ENCODE measurements around the gene ASIP. TPM values are rescaled to one million over a fixed set of nuclear protein-coding genes. Genes with fewer than 3 reads are reported as not detected.

The ASIP gene
- total RNA-seq, 1 experiment from 2014 or later = not detected

DNA sequence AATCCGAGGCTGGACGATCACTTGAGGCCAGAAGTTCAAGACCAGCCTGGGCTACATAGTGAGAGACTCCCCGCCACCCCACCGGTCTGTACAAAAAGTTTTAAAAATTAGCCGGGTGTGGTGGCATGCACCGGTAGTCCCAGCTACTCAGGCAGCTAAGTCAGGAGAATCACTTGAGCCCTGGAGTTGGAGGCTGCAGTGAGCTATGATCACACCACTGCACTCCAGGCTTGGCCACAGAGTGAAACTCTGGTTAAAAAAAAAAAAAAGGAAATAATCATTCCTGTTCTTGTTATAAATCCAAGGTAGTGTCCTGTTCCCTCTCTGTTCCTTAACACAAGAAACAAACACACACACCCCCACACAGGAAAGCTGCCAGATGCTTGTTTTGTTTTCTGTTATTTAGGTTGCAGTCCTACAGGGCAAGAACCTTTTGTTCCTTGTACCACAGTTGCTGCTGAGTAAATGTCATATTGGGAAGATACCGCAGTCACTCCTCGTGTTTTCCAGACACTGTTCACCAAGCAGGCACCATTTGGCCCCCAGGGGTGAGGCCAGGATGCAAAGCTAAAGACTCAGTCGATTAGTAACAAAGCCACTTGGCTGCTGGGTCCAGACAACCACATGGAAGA is 28.9 kb downstream of the ASIP start:
- TF ChIP-seq, protein P1, sequence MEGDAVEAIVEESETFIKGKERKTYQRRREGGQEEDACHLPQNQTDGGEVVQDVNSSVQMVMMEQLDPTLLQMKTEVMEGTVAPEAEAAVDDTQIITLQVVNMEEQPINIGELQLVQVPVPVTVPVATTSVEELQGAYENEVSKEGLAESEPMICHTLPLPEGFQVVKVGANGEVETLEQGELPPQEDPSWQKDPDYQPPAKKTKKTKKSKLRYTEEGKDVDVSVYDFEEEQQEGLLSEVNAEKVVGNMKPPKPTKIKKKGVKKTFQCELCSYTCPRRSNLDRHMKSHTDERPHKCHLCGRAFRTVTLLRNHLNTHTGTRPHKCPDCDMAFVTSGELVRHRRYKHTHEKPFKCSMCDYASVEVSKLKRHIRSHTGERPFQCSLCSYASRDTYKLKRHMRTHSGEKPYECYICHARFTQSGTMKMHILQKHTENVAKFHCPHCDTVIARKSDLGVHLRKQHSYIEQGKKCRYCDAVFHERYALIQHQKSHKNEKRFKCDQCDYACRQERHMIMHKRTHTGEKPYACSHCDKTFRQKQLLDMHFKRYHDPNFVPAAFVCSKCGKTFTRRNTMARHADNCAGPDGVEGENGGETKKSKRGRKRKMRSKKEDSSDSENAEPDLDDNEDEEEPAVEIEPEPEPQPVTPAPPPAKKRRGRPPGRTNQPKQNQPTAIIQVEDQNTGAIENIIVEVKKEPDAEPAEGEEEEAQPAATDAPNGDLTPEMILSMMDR (conservative IDR thresholded peaks at IDR 0.05; ENCODE audit: low read depth, low read length) = no peak
- TF ChIP-seq EZH2 (IDR thresholded peaks at IDR 0.05; ENCODE audit: borderline replicate concordance, low read depth, low read length, poor library complexity, severe bottlenecking) = no peak
- no peak overlapping the region for H3K27ac ChIP-seq (ENCODE audit: low read depth, low read length, poor library complexity, severe bottlenecking)
- no peaks in the 10 kb centered on the region for H3K9me3 ChIP-seq (ENCODE audit: low read depth, low read length, poor library complexity, severe bottlenecking)
- no TSS peak for BruUV-seq (replicated peaks)
- intact Hi-C loops (cut with micrococcal nuclease; ENCODE audit: unreplicated experiment) = no loop called here
- CTCF ChIA-PET = no interaction called here
- peak; percentile 15 for DNase-seq (ENCODE audit: low spot score)
- H3K4me3 ChIP-seq (ENCODE audit: low read depth, low read length, poor library complexity, severe bottlenecking) = no peak overlapping the region
- POLR2A ChIA-PET (ENCODE audit: low non-redundant PET) = interaction anchor here (0.5 kb wide), 1 partner anchor 18 kb away, joined by 4 read pairs; no protein-coding TSS in a partner anchor
- no peaks in the 10 kb centered on the region for H3K4me1 ChIP-seq (ENCODE audit: insufficient read depth, low read length, poor library complexity, severe bottlenecking)
- H3K36me3 ChIP-seq (ENCODE audit: insufficient read depth, low read length, poor library complexity, severe bottlenecking) = peaks cover 11% of the 10 kb centered on the region
- no peaks in the 10 kb centered on the region for H3K27me3 ChIP-seq (replicated peaks; ENCODE audit: insufficient read depth, low read depth, low read length, poor library complexity)

GRCh38 chr20:34271956-34272355 is 30.7 kb downstream of the ASIP start:
- no peak for DNase-seq (ENCODE audit: low spot score)
- Histone ChIP-seq H3K4me3 (ENCODE audit: low read depth, low read length, poor library complexity, severe bottlenecking) (no peak overlapping the region), H3K36me3 (ENCODE audit: insufficient read depth, low read length, poor library complexity, severe bottlenecking) (peaks cover 25% of the 10 kb centered on the region), H3K27me3 (replicated peaks; ENCODE audit: insufficient read depth, low read depth, low read length, poor library complexity) (no peaks in the 10 kb centered on the region), H3K4me1 (ENCODE audit: insufficient read depth, low read length, poor library complexity, severe bottlenecking) (no peaks in the 10 kb centered on the region), H3K27ac (ENCODE audit: low read depth, low read length, poor library complexity, severe bottlenecking) (no peak overlapping the region), H3K9me3 (ENCODE audit: low read depth, low read length, poor library complexity, severe bottlenecking) (no peaks in the 10 kb centered on the region)
- ChIA-PET POLR2A (ENCODE audit: low non-redundant PET) (no interaction called here), CTCF (no interaction called here)
- no peak for TF ChIP-seq EZH2 (IDR thresholded peaks at IDR 0.05; ENCODE audit: borderline replicate concordance, low read depth, low read length, poor library complexity, severe bottlenecking)
- TF ChIP-seq, protein P1 (conservative IDR thresholded peaks at IDR 0.05; ENCODE audit: low read depth, low read length) = no peak
- no TSS peak for BruUV-seq (replicated peaks)
- intact Hi-C loops (cut with micrococcal nuclease; ENCODE audit: unreplicated experiment) = no loop called here

- intact Hi-C loops (cut with micrococcal nuclease; ENCODE audit: unreplicated experiment) = no loop called here
- Histone ChIP-seq H3K36me3 (ENCODE audit: insufficient read depth, low read length, poor library complexity, severe bottlenecking) (peaks cover 45% of the 10 kb centered on the region), H3K27ac (ENCODE audit: low read depth, low read length, poor library complexity, severe bottlenecking) (no peak overlapping the region), H3K4me3 (ENCODE audit: low read depth, low read length, poor library complexity, severe bottlenecking) (no peak overlapping the region), H3K9me3 (ENCODE audit: low read depth, low read length, poor library complexity, severe bottlenecking) (no peaks in the 10 kb centered on the region), H3K27me3 (replicated peaks; ENCODE audit: insufficient read depth, low read depth, low read length, poor library complexity) (no peaks in the 10 kb centered on the region), H3K4me1 (ENCODE audit: insufficient read depth, low read length, poor library complexity, severe bottlenecking) (no peaks in the 10 kb centered on the region)
- no peak for TF ChIP-seq EZH2 (IDR thresholded peaks at IDR 0.05; ENCODE audit: borderline replicate concordance, low read depth, low read length, poor library complexity, severe bottlenecking)
- BruUV-seq (replicated peaks) = no TSS peak
- DNase-seq (ENCODE audit: low spot score) = no peak
- ChIA-PET CTCF (no interaction called here), POLR2A (ENCODE audit: low non-redundant PET) (no interaction called here)
These were observed 33.5 kb downstream of the ASIP start for GRCh38 chr20:34274694-34275093.

DNA sequence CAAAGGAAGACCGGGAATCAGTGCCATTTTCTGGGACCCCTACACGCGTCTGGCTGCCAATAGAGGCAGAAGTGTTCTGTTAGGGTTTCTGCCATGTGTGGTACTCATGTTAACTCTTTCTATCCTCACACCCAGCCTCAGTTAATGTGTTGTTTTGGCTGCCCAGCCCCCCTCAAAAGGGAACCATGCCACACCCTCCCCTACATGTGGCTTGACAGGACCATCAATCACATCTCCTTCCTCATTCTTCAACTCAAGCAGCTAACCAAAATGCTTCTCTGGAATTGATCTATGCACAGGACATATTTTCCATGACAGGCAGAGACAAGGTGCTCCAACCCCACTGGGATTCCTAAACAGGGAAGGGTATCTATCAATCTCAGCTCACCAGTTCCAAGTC is 40.0 kb downstream of the ASIP start:
- TF ChIP-seq, protein P1 (conservative IDR thresholded peaks at IDR 0.05; ENCODE audit: low read depth, low read length) = no peak
- no peak for TF ChIP-seq EZH2 (IDR thresholded peaks at IDR 0.05; ENCODE audit: borderline replicate concordance, low read depth, low read length, poor library complexity, severe bottlenecking)
- intact Hi-C loops (cut with micrococcal nuclease; ENCODE audit: unreplicated experiment) = no loop called here
- no peaks in the 10 kb centered on the region for H3K27me3 ChIP-seq (replicated peaks; ENCODE audit: insufficient read depth, low read depth, low read length, poor library complexity)
- ChIA-PET CTCF (no interaction called here), POLR2A (ENCODE audit: low non-redundant PET) (no interaction called here)
- peaks cover 93% of the 10 kb centered on the region for H3K36me3 ChIP-seq (ENCODE audit: insufficient read depth, low read length, poor library complexity, severe bottlenecking)
- H3K4me1 ChIP-seq (ENCODE audit: insufficient read depth, low read length, poor library complexity, severe bottlenecking) = no peaks in the 10 kb centered on the region
- DNase-seq (ENCODE audit: low spot score) = no peak
- H3K4me3 ChIP-seq (ENCODE audit: low read depth, low read length, poor library complexity, severe bottlenecking) = no peak overlapping the region
- BruUV-seq (replicated peaks) = no TSS peak
- no peaks in the 10 kb centered on the region for H3K9me3 ChIP-seq (ENCODE audit: low read depth, low read length, poor library complexity, severe bottlenecking)
- H3K27ac ChIP-seq (ENCODE audit: low read depth, low read length, poor library complexity, severe bottlenecking) = no peak overlapping the region

Measured in A673 (cell line).